ENCODE data around the gene MED29. TPM values are rescaled to one million over a fixed set of nuclear protein-coding genes. Genes with fewer than 3 reads are reported as not detected.

MED29 gene
- total RNA-seq, 2 experiments from 2014 or later: 45.0 to 46.1 TPM

- TF ChIP-seq CTCF (IDR thresholded peaks at IDR 0.05): peak; percentile 92
- CTCF ChIA-PET: interaction anchor here (0.9 to 2.5 kb wide), 17 partner anchors 8 to 129 kb away, joined by 3 to 102 read pairs (median 7); partner anchors contain the start of genes EID2B, MED29, PAF1 and RPS16
- Histone ChIP-seq H3K9me3 (ENCODE audit: control insufficient read depth in 1 of 2, insufficient read depth in 1 of 2, low read length in 2 of 2) (no peaks in the 10 kb centered on the region), H3K27me3 (ENCODE audit: control insufficient read depth in 1 of 2, insufficient read depth in 2 of 2, low read length in 2 of 2) (no peaks in the 10 kb centered on the region), H3K4me3 (ENCODE audit: low read length) (peak overlapping the region; percentile 100), H3K4me1 (ENCODE audit: insufficient read depth, low read length) (peaks cover 72% of the 10 kb centered on the region), H3K27ac (ENCODE audit: low read depth in 1 of 2, low read length in 2 of 2) (peak overlapping the region; percentile 100), H3K36me3 (ENCODE audit: insufficient read depth, low read length) (peaks cover 29% of the 10 kb centered on the region)
- Mint-ChIP-seq H3K27ac (peak overlapping the region; percentile 98), H3K27me3 (peaks cover 12% of the 10 kb centered on the region), H3K4me3 (peak overlapping the region; percentile 95), H3K4me1 (ENCODE audit: low read depth) (peaks cover 41% of the 10 kb centered on the region), H3K9me3 (no peaks in the 10 kb centered on the region), H3K36me3 (ENCODE audit: low read depth) (peaks cover 68% of the 10 kb centered on the region)
- POLR2A ChIA-PET: interaction anchor here (1.1 to 2.6 kb wide), 13 partner anchors 10 to 434 kb away, joined by 3 to 119 read pairs (median 6); partner anchors contain the start of genes FBL, MED29, PAF1 and RPS16
- intact Hi-C loops (cut with DNase I, micrococcal nuclease): loop anchor here (1.0 to 10.0 kb wide), 10 partner anchors 10 to 289 kb away; partner anchors contain the start of genes MED29 (in 1 of the 2), PAF1 (in 1 of the 2), PAK4 (in 1 of the 2) and RPS16 (in 1 of the 2)
- ATAC-seq (ENCODE audit: poor library complexity) (peak; percentile 48), DNase-seq (peak; percentile 86 to 95 (median 92))
These were observed 20.6 kb downstream of the MED29 start for GRCh38 chr19:39411832-39412099.

DNA sequence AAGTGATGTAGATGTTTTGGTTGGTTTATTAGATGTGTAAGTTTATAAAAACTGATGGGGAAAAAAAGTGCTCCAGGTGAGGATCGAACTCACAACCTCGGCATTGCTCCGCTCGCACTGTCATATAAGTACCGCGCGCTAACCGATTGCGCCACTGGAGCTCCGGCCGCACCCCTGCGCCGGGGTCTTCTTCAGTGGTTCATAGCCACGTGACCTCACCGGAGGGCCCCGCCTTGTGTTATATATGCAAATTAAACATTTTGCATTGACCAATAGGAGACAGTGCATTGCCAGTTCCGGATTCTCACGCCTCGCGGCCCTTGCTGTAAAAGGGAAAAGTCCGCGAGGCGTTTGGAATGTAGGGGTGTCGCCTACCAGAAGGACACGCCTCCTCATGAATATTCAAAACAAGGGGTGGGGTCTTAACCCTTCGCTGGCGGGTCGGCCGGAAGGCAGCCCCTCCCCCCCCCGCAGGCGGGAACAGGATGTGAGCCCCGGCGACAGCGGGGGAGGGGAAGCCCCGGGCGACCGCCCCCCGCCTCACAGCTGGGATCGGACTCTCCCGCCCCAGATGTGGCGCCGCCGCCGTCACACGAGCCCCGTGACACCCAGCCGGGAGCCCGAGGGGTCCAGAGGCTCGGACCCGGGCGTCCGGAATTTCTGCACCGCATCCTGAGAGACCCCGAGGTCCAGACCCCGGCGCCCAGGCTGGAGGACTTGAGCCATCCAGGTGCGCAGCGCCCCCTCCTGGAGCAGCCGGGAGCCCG is 21.1 kb downstream of the MED29 start, which contains the start of gene PLEKHG2:
Gene PLEKHG2, plus strand, starts transcription at position 570 of the 767 bp plus-strand sequence. CDS start 1,418 bp downstream, outside the sequence.
- DNase-seq (peak; percentile 94 to 100 (median 97)), ATAC-seq (ENCODE audit: poor library complexity) (peak; percentile 61)
- no peaks in the 10 kb centered on the region for H3K27me3 ChIP-seq (ENCODE audit: control insufficient read depth in 1 of 2, insufficient read depth in 2 of 2, low read length in 2 of 2)
- Mint-ChIP-seq H3K9me3 (no peaks in the 10 kb centered on the region), H3K4me1 (ENCODE audit: low read depth) (peaks cover 41% of the 10 kb centered on the region), H3K4me3 (peak within 1 kb of the TSS; percentile 95), H3K36me3 (ENCODE audit: low read depth) (peaks cover 67% of the 10 kb centered on the region), H3K27me3 (peaks cover 12% of the 10 kb centered on the region), H3K27ac (peak within 1 kb of the TSS; percentile 98)
- ChIA-PET POLR2A (interaction anchor here (1.0 to 2.6 kb wide), 16 partner anchors 8 to 434 kb away, joined by 3 to 119 read pairs (median 6); partner anchors contain the start of genes FBL, MED29, PAF1 and RPS16), CTCF (interaction anchor here (0.9 to 2.5 kb wide), 17 partner anchors 8 to 128 kb away, joined by 3 to 102 read pairs (median 7); partner anchors contain the start of genes EID2B, MED29, PAF1 and RPS16)
- intact Hi-C loops (cut with DNase I, micrococcal nuclease): loop anchor here (1.0 to 10.0 kb wide), 10 partner anchors 11 to 290 kb away; partner anchors contain the start of genes MED29 (in 1 of the 2), PAF1 (in 1 of the 2), PAK4 (in 1 of the 2) and RPS16 (in 1 of the 2)
- peaks cover 24% of the 10 kb centered on the region for H3K36me3 ChIP-seq (ENCODE audit: insufficient read depth, low read length)
- peak; percentile 80 for TF ChIP-seq CTCF (IDR thresholded peaks at IDR 0.05)
- H3K9me3 ChIP-seq (ENCODE audit: control insufficient read depth in 1 of 2, insufficient read depth in 1 of 2, low read length in 2 of 2): no peaks in the 10 kb centered on the region
- peaks cover 72% of the 10 kb centered on the region for H3K4me1 ChIP-seq (ENCODE audit: insufficient read depth, low read length)
- H3K4me3 ChIP-seq (ENCODE audit: low read length): peak within 1 kb of the TSS; percentile 100
- H3K27ac ChIP-seq (ENCODE audit: low read depth in 1 of 2, low read length in 2 of 2): peak within 1 kb of the TSS; percentile 100

- peak overlapping the region; percentile 98 for H3K27ac Mint-ChIP-seq
- intact Hi-C loops (cut with DNase I, micrococcal nuclease): loop anchor here (1.0 to 10.0 kb wide), 10 partner anchors 12 to 291 kb away; partner anchors contain the start of genes MED29 (in 1 of the 2), PAF1 (in 1 of the 2), PAK4 (in 1 of the 2) and RPS16 (in 1 of the 2)
- peaks cover 12% of the 10 kb centered on the region for H3K27me3 Mint-ChIP-seq
- ATAC-seq (ENCODE audit: poor library complexity): no peak
- peaks cover 71% of the 10 kb centered on the region for H3K4me1 ChIP-seq (ENCODE audit: insufficient read depth, low read length)
- peaks cover 41% of the 10 kb centered on the region for H3K4me1 Mint-ChIP-seq (ENCODE audit: low read depth)
- TF ChIP-seq CTCF (IDR thresholded peaks at IDR 0.05): peak; percentile 6
- POLR2A ChIA-PET: interaction anchor here (1.0 to 2.6 kb wide), 13 partner anchors 8 to 433 kb away, joined by 3 to 119 read pairs (median 7); partner anchors contain the start of genes FBL, MED29, PAF1 and RPS16
- H3K4me3 ChIP-seq (ENCODE audit: low read length): peak overlapping the region; percentile 100
- peak overlapping the region; percentile 84 to 95 for H3K27ac ChIP-seq (ENCODE audit: low read depth in 1 of 2, low read length in 2 of 2)
- peaks cover 21% of the 10 kb centered on the region for H3K36me3 ChIP-seq (ENCODE audit: insufficient read depth, low read length)
- no peaks in the 10 kb centered on the region for H3K27me3 ChIP-seq (ENCODE audit: control insufficient read depth in 1 of 2, insufficient read depth in 2 of 2, low read length in 2 of 2)
- no peaks in the 10 kb centered on the region for H3K9me3 ChIP-seq (ENCODE audit: control insufficient read depth in 1 of 2, insufficient read depth in 1 of 2, low read length in 2 of 2)
- H3K36me3 Mint-ChIP-seq (ENCODE audit: low read depth): peaks cover 66% of the 10 kb centered on the region
- peak in 2 of 14 experiments; percentile 22 to 30 for DNase-seq
- no peaks in the 10 kb centered on the region for H3K9me3 Mint-ChIP-seq
- H3K4me3 Mint-ChIP-seq: peak overlapping the region; percentile 95
- CTCF ChIA-PET: interaction anchor here (0.9 to 2.5 kb wide), 8 partner anchors 9 to 71 kb away, joined by 3 to 102 read pairs (median 12); partner anchors contain the start of genes MED29, PAF1, RPS16 and SAMD4B
These were observed 21.7 kb downstream of the MED29 start for GRCh38 chr19:39412867-39413271.

All from CD4-positive, alpha-beta T cell (primary cell).